Astrocyte (in vitro differentiated cells and primary cell): ENCODE data around the gene CAMK1D. TPM values are rescaled to one million over a fixed set of nuclear protein-coding genes. Genes with fewer than 3 reads are reported as not detected.

Experiments
- DNase-seq: peaks from one replicate; pipeline ENCODE4 v3.0.0-alpha.2; 2010; ENCODE audit warnings: low read depth
- FAIRE-seq: peaks from 2 replicates; lab custom pipeline; 2011; peaks lifted over from hg19 to GRCh38; lab: Jason Lieb, UNC
- H2AFZ ChIP-seq: 2 replicates; pipeline ENCODE4 v1.6.0; 2012; ENCODE audit warnings: low read depth, low read length, inconsistent platforms
- H3K27ac ChIP-seq: 2 replicates; pipeline ENCODE4 v1.5.1; 2011; ENCODE audit warnings: low read depth, low read length, inconsistent platforms
- H3K27me3 ChIP-seq: 2 replicates; pipeline ENCODE4 v1.6.0; 2011; ENCODE audit warnings: low read length, inconsistent platforms; ENCODE audit not compliant: insufficient read depth
- H3K36me3 ChIP-seq: 2 replicates; pipeline ENCODE4 v1.5.1; 2011; ENCODE audit warnings: low read length, inconsistent platforms; ENCODE audit not compliant: insufficient read depth
- H3K4me1 ChIP-seq: 2 replicates; pipeline ENCODE4 v1.5.1; 2011; ENCODE audit warnings: low read length, inconsistent platforms; ENCODE audit not compliant: insufficient read depth
- H3K4me2 ChIP-seq: 2 replicates; pipeline ENCODE4 v1.6.0; 2012; ENCODE audit warnings: low read length, inconsistent platforms
- H3K4me3 ChIP-seq: 2 replicates; pipeline ENCODE4 v1.5.1; 2011; ENCODE audit warnings: low read depth, mild to moderate bottlenecking, low read length, inconsistent platforms; ENCODE audit not compliant: insufficient read depth
- H3K79me2 ChIP-seq: 2 replicates; pipeline ENCODE4 v1.6.0; 2012; ENCODE audit warnings: mild to moderate bottlenecking, low read length, inconsistent platforms; ENCODE audit not compliant: insufficient read depth
- H3K9ac ChIP-seq: 2 replicates; pipeline ENCODE4 v1.6.0; 2012; ENCODE audit warnings: mild to moderate bottlenecking, low read length, inconsistent platforms
- H3K9me3 ChIP-seq: 2 replicates; pipeline ENCODE4 v1.5.1; 2012; ENCODE audit warnings: low read depth, mild to moderate bottlenecking, low read length, inconsistent platforms; ENCODE audit not compliant: insufficient read depth
- H4K20me1 ChIP-seq: 2 replicates; pipeline ENCODE4 v1.6.0; 2012; ENCODE audit warnings: low read length, inconsistent platforms; ENCODE audit not compliant: insufficient read depth
- H3K27ac Mint-ChIP-seq: one replicate; pipeline ENCODE4 v1.8.0; 2021; ENCODE audit warnings: mild to moderate bottlenecking, mixed read lengths; ENCODE audit not compliant: unreplicated experiment
- H3K27me3 Mint-ChIP-seq: one replicate; pipeline ENCODE4 v1.8.0; 2021; ENCODE audit warnings: low read depth, mixed read lengths; ENCODE audit not compliant: unreplicated experiment
- H3K36me3 Mint-ChIP-seq: one replicate; pipeline ENCODE4 v1.8.0; 2021; ENCODE audit warnings: low read depth, mixed read lengths; ENCODE audit not compliant: unreplicated experiment
- H3K4me1 Mint-ChIP-seq: one replicate; pipeline ENCODE4 v1.8.0; 2021; ENCODE audit warnings: low read depth, mixed read lengths; ENCODE audit not compliant: unreplicated experiment
- H3K4me3 Mint-ChIP-seq: one replicate; pipeline ENCODE4 v1.8.0; 2021; ENCODE audit warnings: mild to moderate bottlenecking, moderate library complexity, mixed read lengths; ENCODE audit not compliant: unreplicated experiment
- H3K9me3 Mint-ChIP-seq: one replicate; pipeline ENCODE4 v1.8.0; 2021; ENCODE audit warnings: mild to moderate bottlenecking, mixed read lengths; ENCODE audit not compliant: unreplicated experiment
- CTCF ChIP-seq: IDR thresholded peaks from 2 replicates; pipeline ENCODE4 v1.5.1; 2011; ENCODE audit warnings: low read depth, mild to moderate bottlenecking, inconsistent platforms, low read length, moderate library complexity; ENCODE audit not compliant: insufficient read depth
- EZH2 ChIP-seq: IDR thresholded peaks from 2 replicates; pipeline ENCODE4 v1.6.1; 2012; ENCODE audit warnings: mild to moderate bottlenecking, low read length, inconsistent platforms; ENCODE audit not compliant: insufficient read depth
- total RNA-seq: library from RNA; stranded (reverse); gene quantifications from 2 replicates; pipeline ENCODE4 v1.2.1, GENCODE V29; 2021

Gene CAMK1D
- total RNA-seq, 1 donor from 2014 or later: 23.6 TPM

GRCh38 chr10:12481924-12482323 lies 132.6 kb downstream of the CAMK1D start:
- no peak overlapping the region for H3K27ac Mint-ChIP-seq
- no peak for DNase-seq
- TF ChIP-seq EZH2 (no peak), CTCF (no peak)

GRCh38 chr10:12482587-12482986 lies 133.2 kb downstream of the CAMK1D start:
- Histone ChIP-seq H3K4me2 (no peak overlapping the region), H3K9ac (no peak overlapping the region), H3K27ac (no peak overlapping the region), H3K4me1 (no peaks in the 10 kb centered on the region), H3K79me2 (peaks cover 11% of the 10 kb centered on the region), H3K4me3 (no peak overlapping the region), H3K9me3 (no peaks in the 10 kb centered on the region), H3K36me3 (no peaks in the 10 kb centered on the region), H2AFZ (no peak overlapping the region), H3K27me3 (no peaks in the 10 kb centered on the region), H4K20me1 (peaks cover 27% of the 10 kb centered on the region)
- Mint-ChIP-seq H3K4me3 (no peak overlapping the region), H3K4me1 (no peaks in the 10 kb centered on the region), H3K36me3 (peaks cover 11% of the 10 kb centered on the region), H3K27me3 (no peaks in the 10 kb centered on the region), H3K27ac (no peak overlapping the region), H3K9me3 (peaks cover 3% of the 10 kb centered on the region)
- no peak for TF ChIP-seq EZH2
- no peak for TF ChIP-seq CTCF
- FAIRE-seq: no peak
- no peak for DNase-seq

More at GRCh38 chr10:12481924-12482323, 132.6 kb downstream of the CAMK1D start:
- Histone ChIP-seq H4K20me1 (peaks cover 24% of the 10 kb centered on the region), H3K9me3 (no peaks in the 10 kb centered on the region), H3K36me3 (no peaks in the 10 kb centered on the region), H2AFZ (no peak overlapping the region), H3K4me1 (no peaks in the 10 kb centered on the region), H3K4me3 (no peak overlapping the region), H3K9ac (no peak overlapping the region), H3K27ac (no peak overlapping the region), H3K4me2 (no peak overlapping the region), H3K79me2 (peaks cover 11% of the 10 kb centered on the region), H3K27me3 (no peaks in the 10 kb centered on the region)
- H3K27me3 Mint-ChIP-seq: no peaks in the 10 kb centered on the region
- peaks cover 5% of the 10 kb centered on the region for H3K9me3 Mint-ChIP-seq
- no peaks in the 10 kb centered on the region for H3K4me1 Mint-ChIP-seq
- no peak overlapping the region for H3K4me3 Mint-ChIP-seq
- FAIRE-seq: no peak
- H3K36me3 Mint-ChIP-seq: peaks cover 11% of the 10 kb centered on the region

GRCh38 chr10:12484002-12484918 lies 134.9 kb downstream of the CAMK1D start:
- no peaks in the 10 kb centered on the region for H3K27me3 ChIP-seq
- no peaks in the 10 kb centered on the region for H3K36me3 ChIP-seq
- no peak overlapping the region for H3K4me2 ChIP-seq
- H3K4me3 Mint-ChIP-seq: no peak overlapping the region
- peaks cover 3% of the 10 kb centered on the region for H3K9me3 Mint-ChIP-seq
- no peak overlapping the region for H3K9ac ChIP-seq
- no peak overlapping the region for H3K27ac ChIP-seq
- H3K27ac Mint-ChIP-seq: no peak overlapping the region
- H3K4me1 ChIP-seq: no peaks in the 10 kb centered on the region
- TF ChIP-seq EZH2 (no peak), CTCF (no peak)
- no peak for FAIRE-seq
- DNase-seq: no peak
- no peaks in the 10 kb centered on the region for H3K9me3 ChIP-seq
- peaks cover 27% of the 10 kb centered on the region for H4K20me1 ChIP-seq
- H3K79me2 ChIP-seq: peaks cover 11% of the 10 kb centered on the region
- H3K4me1 Mint-ChIP-seq: no peaks in the 10 kb centered on the region
- no peak overlapping the region for H3K4me3 ChIP-seq
- H3K36me3 Mint-ChIP-seq: peaks cover 11% of the 10 kb centered on the region
- no peaks in the 10 kb centered on the region for H3K27me3 Mint-ChIP-seq
- H2AFZ ChIP-seq: no peak overlapping the region
